ENCODE measurements around the gene ZNF90. TPM values are rescaled to one million over a fixed set of nuclear protein-coding genes. Genes with fewer than 3 reads are reported as not detected.

Gene ZNF90
- total and polyA plus RNA-seq, 10 of the 15 experiments (the other 5 are each of a cell fraction or from before 2014, with no cell fraction given) = 0.06 to 1.3 (median 0.18) TPM; not detected in 1

GRCh38 chr19:20103091-20103740 is 25.4 kb downstream of the ZNF90 start:
- ChIA-PET RAD21 (ENCODE audit: unreplicated experiment) (no interaction called here), POLR2A (no interaction called here), SMC1A (ENCODE audit: uncharacterized antibody, unreplicated experiment) (interaction anchor here (1.1 kb wide), 1 partner anchor 12 kb away, joined by 3 read pairs; no protein-coding TSS in a partner anchor), CTCF (no interaction called here)
- no peak for DNase-seq (ENCODE audit: low read depth, low spot score)
- Histone ChIP-seq H3K4me3 (no peak overlapping the region), H4K20me1 (ENCODE audit: control insufficient read depth, insufficient read depth) (no peaks in the 10 kb centered on the region), H3K9me3 (replicated peaks; ENCODE audit: control insufficient read depth, insufficient read depth, low read length) (no peaks in the 10 kb centered on the region; the same call in 2 of the 3 replicates), H2AFZ (ENCODE audit: control insufficient read depth, low read depth, low read length) (no peak overlapping the region), H3K4me2 (ENCODE audit: control insufficient read depth, insufficient read depth) (no peak overlapping the region), H3K27me3 (replicated peaks in 1 of 2; ENCODE audit: control insufficient read depth in 2 of 2, insufficient read depth in 2 of 2, low read length in 1 of 2) (no peaks in the 10 kb centered on the region), H3K79me2 (ENCODE audit: control insufficient read depth, insufficient read depth, low read length) (no peaks in the 10 kb centered on the region), H3K27ac (ENCODE audit: control insufficient read depth, insufficient read depth) (no peak overlapping the region), H3K4me1 (ENCODE audit: control insufficient read depth, insufficient read depth, low read length) (no peaks in the 10 kb centered on the region), H3K36me3 (ENCODE audit: control insufficient read depth in 2 of 2, insufficient read depth in 2 of 2, low read length in 1 of 2) (no peaks in the 10 kb centered on the region), H3K9ac (ENCODE audit: control insufficient read depth, insufficient read depth, low read length) (no peak overlapping the region)
- intact Hi-C loops (cut with micrococcal nuclease; ENCODE audit: unreplicated experiment) (no loop called here), in situ Hi-C loops (cut with MboI) (no loop called here)
- no peak for ATAC-seq
- FAIRE-seq = no peak
- BruUV-seq (replicated peaks) = no TSS peak
- WGBS (ENCODE audit: insufficient coverage, insufficient replicate concordance, low lambda C conversion rate, missing lambda C conversion rate) = 94% methylated on average over 5 of the region's 5 CpGs
- no peak for TF ChIP-seq IRF3 (IDR thresholded peaks at IDR 0.05)
- TF ChIP-seq MYC (IDR thresholded peaks at IDR 0.05; ENCODE audit: insufficient read depth, insufficient read length, insufficient replicate concordance, low read length, severe bottlenecking) = no peak
- no peak for TF ChIP-seq RBBP5 (conservative IDR thresholded peaks at IDR 0.05)
- no peak for TF ChIP-seq CEBPZ (IDR thresholded peaks at IDR 0.05; ENCODE audit: low read depth, low read length)
- no peak for TF ChIP-seq TAF1 (IDR thresholded peaks at IDR 0.05; ENCODE audit: borderline replicate concordance, low read depth, low read length)
- no peak for TF ChIP-seq MYB (IDR thresholded peaks at IDR 0.05; ENCODE audit: borderline replicate concordance, low read depth, low read length)
- no peak for TF ChIP-seq NFIC (IDR thresholded peaks at IDR 0.05; ENCODE audit: low read depth, low read length)
- TF ChIP-seq IRF5 (IDR thresholded peaks at IDR 0.05; ENCODE audit: borderline replicate concordance) = no peak
- TF ChIP-seq NR2C1 (IDR thresholded peaks at IDR 0.05) = no peak
- no peak for TF ChIP-seq NFYB (IDR thresholded peaks at IDR 0.05; ENCODE audit: insufficient read depth, low read depth, low read length)
- no peak for TF ChIP-seq RELA (IDR thresholded peaks at IDR 0.05; ENCODE audit: borderline replicate concordance, partially characterized antibody)
- no peak for TF ChIP-seq CBX5 (IDR thresholded peaks at IDR 0.05; ENCODE audit: low read depth)
- TF ChIP-seq USF1 (IDR thresholded peaks at IDR 0.05; ENCODE audit: borderline replicate concordance, extremely low read length, insufficient read depth, low read depth, low read length) = no peak
- no peak for TF ChIP-seq PML (IDR thresholded peaks at IDR 0.05; ENCODE audit: low read length)

Measured in GM12878 (cell line).